HepG2 (cell line): ENCODE results near the gene TMEM151A. TPM values are rescaled to one million over a fixed set of nuclear protein-coding genes. Genes with fewer than 3 reads are reported as not detected.

Experiments
- FLYWCH1 ChIP-seq: sonication (generic); formaldehyde crosslinking; IDR thresholded peaks from 2 replicates; pipeline ENCODE4 v1.8.1; 2023; ENCODE audit warnings: mild to moderate bottlenecking, missing genetic modification reagents
- GABPB1 ChIP-seq: IDR thresholded peaks from 2 replicates; pipeline ENCODE4 v1.6.1; 2016; ENCODE audit warnings: mild to moderate bottlenecking, missing genetic modification reagents, moderate library complexity, missing compliant biosample characterization
- HOXA5 ChIP-seq: sonication (generic); formaldehyde crosslinking; IDR thresholded peaks from 2 replicates; pipeline ENCODE4 v1.4.0; 2020; ENCODE audit warnings: missing genetic modification reagents
- NFKB2 ChIP-seq: sonication (generic); formaldehyde crosslinking; IDR thresholded peaks from 2 replicates; pipeline ENCODE4 v1.4.0; 2020; ENCODE audit warnings: missing genetic modification reagents, borderline replicate concordance
- POLR2AphosphoS5 ChIP-seq: IDR thresholded peaks from 2 replicates; pipeline ENCODE4 v1.6.1; 2012; ENCODE audit warnings: low read depth, low read length
- POLR2G ChIP-seq: fragments of 200-400 bp; formaldehyde crosslinking; IDR thresholded peaks from 2 replicates; pipeline ENCODE4 v1.6.1; 2018; ENCODE audit warnings: mild to moderate bottlenecking, low read depth, low read length, moderate library complexity
- ZBTB20 ChIP-seq: sonication (generic); formaldehyde crosslinking; IDR thresholded peaks from 2 replicates; pipeline ENCODE4 v1.8.1; 2023; ENCODE audit warnings: missing genetic modification reagents, low read depth, mild to moderate bottlenecking, borderline replicate concordance
- ZBTB33 ChIP-seq: sonication (generic); formaldehyde crosslinking; IDR thresholded peaks from 2 replicates; pipeline ENCODE4 v1.4.0; 2020; ENCODE audit warnings: missing genetic modification reagents
- polyA plus RNA-seq, 8 experiments: library from polyadenylated mRNA; depleted of rRNA in 3 of 8; stranded (reverse) in 7 of 8; unstranded in 1 of 8; fragments of >200 nt; fragmentation: Illumina TruSeq in 4 of 8; extraction: Trizol in 4 of 8; gene quantifications; 2 replicates each; pipeline versions ENCODE4 v1.2.1 to v1.2.3, GENCODE V29; 2011 to 2016; ENCODE audit warnings: low read depth in 4 of 8, missing spikeins in 1 of 8, mixed read lengths in 1 of 8; ENCODE audit not compliant: insufficient read depth in 1 of 8
- total RNA-seq, 5 experiments: library from RNA; depleted of rRNA; stranded (reverse); fragments of >200 nt; fragmentation: Illumina TruSeq; extraction: Trizol; gene quantifications; 2 replicates each; pipeline ENCODE4 v1.2.3, GENCODE V29; 2016; ENCODE audit warnings: low read depth in 1 of 5
- TF ChIP-seq, protein P1 (sequence below): sonication (generic); formaldehyde crosslinking; IDR thresholded peaks from 2 replicates; pipeline ENCODE4 v1.5.0; 2020; ENCODE audit warnings: mild to moderate bottlenecking, missing genetic modification reagents, borderline replicate concordance
- TF ChIP-seq, protein P2 (sequence below): IDR thresholded peaks from 2 replicates; pipeline ENCODE4 v1.6.1; 2012; ENCODE audit warnings: low read length, improper control_type of control experiment
- TF ChIP-seq, protein P3 (sequence below): sonication (generic); formaldehyde crosslinking; IDR thresholded peaks from 2 replicates; pipeline ENCODE4 v1.5.0; 2020; ENCODE audit warnings: mild to moderate bottlenecking, missing genetic modification reagents

Gene TMEM151A
- total and polyA plus RNA-seq, 2 of the 13 experiments (the other 11 are each of a cell fraction or from before 2014, with no cell fraction given): 0.18 to 0.33 TPM

GRCh38 chr11:66344550-66345315 is 53.0 kb downstream of the TMEM151A start, which contains the start of gene BRMS1 (continued):
- TF ChIP-seq, protein P1, sequence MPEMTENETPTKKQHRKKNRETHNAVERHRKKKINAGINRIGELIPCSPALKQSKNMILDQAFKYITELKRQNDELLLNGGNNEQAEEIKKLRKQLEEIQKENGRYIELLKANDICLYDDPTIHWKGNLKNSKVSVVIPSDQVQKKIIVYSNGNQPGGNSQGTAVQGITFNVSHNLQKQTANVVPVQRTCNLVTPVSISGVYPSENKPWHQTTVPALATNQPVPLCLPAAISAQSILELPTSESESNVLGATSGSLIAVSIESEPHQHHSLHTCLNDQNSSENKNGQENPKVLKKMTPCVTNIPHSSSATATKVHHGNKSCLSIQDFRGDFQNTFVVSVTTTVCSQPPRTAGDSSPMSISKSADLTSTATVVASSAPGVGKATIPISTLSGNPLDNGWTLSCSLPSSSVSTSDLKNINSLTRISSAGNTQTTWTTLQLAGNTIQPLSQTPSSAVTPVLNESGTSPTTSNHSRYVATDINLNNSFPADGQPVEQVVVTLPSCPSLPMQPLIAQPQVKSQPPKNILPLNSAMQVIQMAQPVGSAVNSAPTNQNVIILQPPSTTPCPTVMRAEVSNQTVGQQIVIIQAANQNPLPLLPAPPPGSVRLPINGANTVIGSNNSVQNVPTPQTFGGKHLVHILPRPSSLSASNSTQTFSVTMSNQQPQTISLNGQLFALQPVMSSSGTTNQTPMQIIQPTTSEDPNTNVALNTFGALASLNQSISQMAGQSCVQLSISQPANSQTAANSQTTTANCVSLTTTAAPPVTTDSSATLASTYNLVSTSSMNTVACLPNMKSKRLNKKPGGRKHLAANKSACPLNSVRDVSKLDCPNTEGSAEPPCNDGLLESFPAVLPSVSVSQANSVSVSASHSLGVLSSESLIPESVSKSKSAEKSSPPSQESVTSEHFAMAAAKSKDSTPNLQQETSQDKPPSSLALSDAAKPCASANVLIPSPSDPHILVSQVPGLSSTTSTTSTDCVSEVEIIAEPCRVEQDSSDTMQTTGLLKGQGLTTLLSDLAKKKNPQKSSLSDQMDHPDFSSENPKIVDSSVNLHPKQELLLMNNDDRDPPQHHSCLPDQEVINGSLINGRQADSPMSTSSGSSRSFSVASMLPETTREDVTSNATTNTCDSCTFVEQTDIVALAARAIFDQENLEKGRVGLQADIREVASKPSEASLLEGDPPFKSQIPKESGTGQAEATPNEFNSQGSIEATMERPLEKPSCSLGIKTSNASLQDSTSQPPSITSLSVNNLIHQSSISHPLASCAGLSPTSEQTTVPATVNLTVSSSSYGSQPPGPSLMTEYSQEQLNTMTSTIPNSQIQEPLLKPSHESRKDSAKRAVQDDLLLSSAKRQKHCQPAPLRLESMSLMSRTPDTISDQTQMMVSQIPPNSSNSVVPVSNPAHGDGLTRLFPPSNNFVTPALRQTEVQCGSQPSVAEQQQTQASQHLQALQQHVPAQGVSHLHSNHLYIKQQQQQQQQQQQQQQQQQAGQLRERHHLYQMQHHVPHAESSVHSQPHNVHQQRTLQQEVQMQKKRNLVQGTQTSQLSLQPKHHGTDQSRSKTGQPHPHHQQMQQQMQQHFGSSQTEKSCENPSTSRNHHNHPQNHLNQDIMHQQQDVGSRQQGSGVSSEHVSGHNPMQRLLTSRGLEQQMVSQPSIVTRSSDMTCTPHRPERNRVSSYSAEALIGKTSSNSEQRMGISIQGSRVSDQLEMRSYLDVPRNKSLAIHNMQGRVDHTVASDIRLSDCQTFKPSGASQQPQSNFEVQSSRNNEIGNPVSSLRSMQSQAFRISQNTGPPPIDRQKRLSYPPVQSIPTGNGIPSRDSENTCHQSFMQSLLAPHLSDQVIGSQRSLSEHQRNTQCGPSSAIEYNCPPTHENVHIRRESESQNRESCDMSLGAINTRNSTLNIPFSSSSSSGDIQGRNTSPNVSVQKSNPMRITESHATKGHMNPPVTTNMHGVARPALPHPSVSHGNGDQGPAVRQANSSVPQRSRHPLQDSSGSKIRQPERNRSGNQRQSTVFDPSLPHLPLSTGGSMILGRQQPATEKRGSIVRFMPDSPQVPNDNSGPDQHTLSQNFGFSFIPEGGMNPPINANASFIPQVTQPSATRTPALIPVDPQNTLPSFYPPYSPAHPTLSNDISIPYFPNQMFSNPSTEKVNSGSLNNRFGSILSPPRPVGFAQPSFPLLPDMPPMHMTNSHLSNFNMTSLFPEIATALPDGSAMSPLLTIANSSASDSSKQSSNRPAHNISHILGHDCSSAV (CRISPR knock-in tag): no peak
- peak; percentile 90 for TF ChIP-seq POLR2G
- TF ChIP-seq ZBTB33 (CRISPR knock-in tag): peak; percentile 50; the same call in 1 of the 2 replicates
- TF ChIP-seq GABPB1 (CRISPR knock-in tag): peak; percentile 93
- TF ChIP-seq NFKB2 (CRISPR knock-in tag): peak; percentile 94; the same call in 1 of the 2 replicates
- TF ChIP-seq, protein P2, sequence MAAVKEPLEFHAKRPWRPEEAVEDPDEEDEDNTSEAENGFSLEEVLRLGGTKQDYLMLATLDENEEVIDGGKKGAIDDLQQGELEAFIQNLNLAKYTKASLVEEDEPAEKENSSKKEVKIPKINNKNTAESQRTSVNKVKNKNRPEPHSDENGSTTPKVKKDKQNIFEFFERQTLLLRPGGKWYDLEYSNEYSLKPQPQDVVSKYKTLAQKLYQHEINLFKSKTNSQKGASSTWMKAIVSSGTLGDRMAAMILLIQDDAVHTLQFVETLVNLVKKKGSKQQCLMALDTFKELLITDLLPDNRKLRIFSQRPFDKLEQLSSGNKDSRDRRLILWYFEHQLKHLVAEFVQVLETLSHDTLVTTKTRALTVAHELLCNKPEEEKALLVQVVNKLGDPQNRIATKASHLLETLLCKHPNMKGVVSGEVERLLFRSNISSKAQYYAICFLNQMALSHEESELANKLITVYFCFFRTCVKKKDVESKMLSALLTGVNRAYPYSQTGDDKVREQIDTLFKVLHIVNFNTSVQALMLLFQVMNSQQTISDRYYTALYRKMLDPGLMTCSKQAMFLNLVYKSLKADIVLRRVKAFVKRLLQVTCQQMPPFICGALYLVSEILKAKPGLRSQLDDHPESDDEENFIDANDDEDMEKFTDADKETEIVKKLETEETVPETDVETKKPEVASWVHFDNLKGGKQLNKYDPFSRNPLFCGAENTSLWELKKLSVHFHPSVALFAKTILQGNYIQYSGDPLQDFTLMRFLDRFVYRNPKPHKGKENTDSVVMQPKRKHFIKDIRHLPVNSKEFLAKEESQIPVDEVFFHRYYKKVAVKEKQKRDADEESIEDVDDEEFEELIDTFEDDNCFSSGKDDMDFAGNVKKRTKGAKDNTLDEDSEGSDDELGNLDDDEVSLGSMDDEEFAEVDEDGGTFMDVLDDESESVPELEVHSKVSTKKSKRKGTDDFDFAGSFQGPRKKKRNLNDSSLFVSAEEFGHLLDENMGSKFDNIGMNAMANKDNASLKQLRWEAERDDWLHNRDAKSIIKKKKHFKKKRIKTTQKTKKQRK: no peak
- TF ChIP-seq HOXA5 (CRISPR knock-in tag): peak; percentile 46; the same call in 1 of the 2 replicates
- TF ChIP-seq FLYWCH1: 0 out of 2 replicates have a peak, but pooled peaks have one; percentile 34
- TF ChIP-seq, protein P3, sequence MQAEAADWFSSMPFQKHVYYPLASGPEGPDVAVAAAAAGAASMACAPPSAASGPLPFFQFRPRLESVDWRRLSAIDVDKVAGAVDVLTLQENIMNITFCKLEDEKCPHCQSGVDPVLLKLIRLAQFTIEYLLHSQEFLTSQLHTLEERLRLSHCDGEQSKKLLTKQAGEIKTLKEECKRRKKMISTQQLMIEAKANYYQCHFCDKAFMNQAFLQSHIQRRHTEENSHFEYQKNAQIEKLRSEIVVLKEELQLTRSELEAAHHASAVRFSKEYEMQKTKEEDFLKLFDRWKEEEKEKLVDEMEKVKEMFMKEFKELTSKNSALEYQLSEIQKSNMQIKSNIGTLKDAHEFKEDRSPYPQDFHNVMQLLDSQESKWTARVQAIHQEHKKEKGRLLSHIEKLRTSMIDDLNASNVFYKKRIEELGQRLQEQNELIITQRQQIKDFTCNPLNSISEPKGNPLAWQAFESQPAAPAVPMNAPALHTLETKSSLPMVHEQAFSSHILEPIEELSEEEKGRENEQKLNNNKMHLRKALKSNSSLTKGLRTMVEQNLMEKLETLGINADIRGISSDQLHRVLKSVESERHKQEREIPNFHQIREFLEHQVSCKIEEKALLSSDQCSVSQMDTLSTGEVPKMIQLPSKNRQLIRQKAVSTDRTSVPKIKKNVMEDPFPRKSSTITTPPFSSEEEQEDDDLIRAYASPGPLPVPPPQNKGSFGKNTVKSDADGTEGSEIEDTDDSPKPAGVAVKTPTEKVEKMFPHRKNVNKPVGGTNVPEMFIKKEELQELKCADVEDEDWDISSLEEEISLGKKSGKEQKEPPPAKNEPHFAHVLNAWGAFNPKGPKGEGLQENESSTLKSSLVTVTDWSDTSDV (CRISPR knock-in tag): no peak
- peak; percentile 79 for TF ChIP-seq POLR2AphosphoS5
- TF ChIP-seq ZBTB20 (CRISPR knock-in tag): 0 out of 2 replicates have a peak, but pooled peaks have one; percentile 62
